GM08714 (cell line): ENCODE measurements around the gene FOXC1.

Experiments used
- H3K4me3 ChIP-seq: fragments of 200-500 bp; sonication (Bioruptor generic); 2 replicates; pipeline ENCODE4 v1.5.1; 2014; ENCODE audit warnings: mild to moderate bottlenecking, low read length, inconsistent platforms
- ZNF274 ChIP-seq: IDR thresholded peaks from 2 replicates; pipeline ENCODE4 v1.6.1; 2012; ENCODE audit warnings: mild to moderate bottlenecking, low read depth, low read length

Gene FOXC1

GRCh38 chr6:1609041-1609647, 571 bp upstream of the FOXC1 start:
- TF ChIP-seq ZNF274 = no peak
- H3K4me3 ChIP-seq = peak overlapping the region; percentile 38; the same call in 1 of the 2 replicates

- no peak for TF ChIP-seq ZNF274
- H3K4me3 ChIP-seq = peak overlapping the region; percentile 39
Observed at GRCh38 chr6:1610497-1611321, 994 bp downstream of the FOXC1 start.

GRCh38 chr6:1611322-1611571, 1.5 kb downstream of the FOXC1 start:
- no peak overlapping the region for H3K4me3 ChIP-seq
- no peak for TF ChIP-seq ZNF274

GRCh38 chr6:1611572-1612298, 2.0 kb downstream of the FOXC1 start:
- peak overlapping the region; percentile 56 for H3K4me3 ChIP-seq
- no peak for TF ChIP-seq ZNF274

- peak overlapping the region; percentile 56; the same call in 1 of the 2 replicates for H3K4me3 ChIP-seq
- TF ChIP-seq ZNF274 = no peak
Observed at GRCh38 chr6:1612299-1612973, 2.7 kb downstream of the FOXC1 start.

GRCh38 chr6:1612974-1613306, 3.2 kb downstream of the FOXC1 start:
- TF ChIP-seq ZNF274 = no peak
- peak overlapping the region; percentile 56; the same call in 1 of the 2 replicates for H3K4me3 ChIP-seq

- peak overlapping the region; percentile 56; the same call in 1 of the 2 replicates for H3K4me3 ChIP-seq
- no peak for TF ChIP-seq ZNF274
Observed at GRCh38 chr6:1613346-1613687, 3.6 kb downstream of the FOXC1 start.

- peak overlapping the region; percentile 56; the same call in 1 of the 2 replicates for H3K4me3 ChIP-seq
- TF ChIP-seq ZNF274 = no peak
Observed at GRCh38 chr6:1613688-1614447, 4.2 kb downstream of the FOXC1 start.

GRCh38 chr6:1614448-1615150, 4.9 kb downstream of the FOXC1 start:
- no peak overlapping the region for H3K4me3 ChIP-seq
- TF ChIP-seq ZNF274 = no peak

GRCh38 chr6:1615151-1615852, 5.6 kb downstream of the FOXC1 start:
- no peak overlapping the region for H3K4me3 ChIP-seq

GRCh38 chr6:1615853-1616420, 6.2 kb downstream of the FOXC1 start:
- no peak overlapping the region for H3K4me3 ChIP-seq
- TF ChIP-seq ZNF274 = no peak

More at GRCh38 chr6:1615151-1615852, 5.6 kb downstream of the FOXC1 start:
- TF ChIP-seq ZNF274 = no peak

- no peak overlapping the region for H3K4me3 ChIP-seq
- no peak for TF ChIP-seq ZNF274
Observed at GRCh38 chr6:1616701-1617463, 7.2 kb downstream of the FOXC1 start.
